ES-I3 (cell line): ENCODE results near the gene GALNT9.
"Not testable (repeated sequence)": the region's sequence is repeated elsewhere in the genome, so short reads cannot be mapped to it uniquely, and the experiment has no call there.

Experiments
- H3K36me3 ChIP-seq: 2 replicates; pipeline ENCODE4 v1.6.1; 2013; ENCODE audit warnings: mild to moderate bottlenecking, low read length, control low read depth, moderate library complexity; ENCODE audit not compliant: insufficient read depth
- H3K4me1 ChIP-seq: 2 replicates; pipeline ENCODE4 v1.6.1; 2013; ENCODE audit warnings: mild to moderate bottlenecking, control low read depth, low read length; ENCODE audit not compliant: insufficient read depth
- H3K9ac ChIP-seq: 2 replicates; pipeline ENCODE4 v1.6.1; 2013; ENCODE audit warnings: low read depth, mild to moderate bottlenecking, low read length, moderate library complexity
- H3K9me3 ChIP-seq: 2 replicates; pipeline ENCODE4 v1.6.1; 2013; ENCODE audit warnings: mild to moderate bottlenecking, low read length, moderate library complexity; ENCODE audit not compliant: control insufficient read depth, insufficient read depth

GALNT9 gene

GRCh38 chr12:132255642-132256041 lies 73.7 kb downstream of the GALNT9 start:
- Histone ChIP-seq H3K4me1 (peaks cover 6% of the 10 kb centered on the region), H3K9me3 (no peaks in the 10 kb centered on the region), H3K36me3 (no peaks in the 10 kb centered on the region), H3K9ac (no peak overlapping the region)

GRCh38 chr12:132253698-132254480 lies 75.5 kb downstream of the GALNT9 start:
- no peaks in the 10 kb centered on the region for H3K9me3 ChIP-seq
- H3K36me3 ChIP-seq = no peaks in the 10 kb centered on the region
- no peak overlapping the region for H3K9ac ChIP-seq
- peaks cover 6% of the 10 kb centered on the region for H3K4me1 ChIP-seq

- H3K9ac ChIP-seq, H3K36me3 ChIP-seq, H3K9me3 ChIP-seq, H3K4me1 ChIP-seq: not testable (repeated sequence)
Observed at GRCh38 chr12:132252981-132253380, 76.4 kb downstream of the GALNT9 start.

- no peak overlapping the region for H3K9ac ChIP-seq
- no peaks in the 10 kb centered on the region for H3K36me3 ChIP-seq
- H3K4me1 ChIP-seq = peaks cover 6% of the 10 kb centered on the region
- H3K9me3 ChIP-seq = no peaks in the 10 kb centered on the region
Observed at GRCh38 chr12:132251741-132252490, 77.5 kb downstream of the GALNT9 start.

- H3K36me3 ChIP-seq = no peaks in the 10 kb centered on the region
- H3K4me1 ChIP-seq = peaks cover 6% of the 10 kb centered on the region
- H3K9ac ChIP-seq = no peak overlapping the region
- H3K9me3 ChIP-seq = no peaks in the 10 kb centered on the region
Observed at GRCh38 chr12:132251310-132251709, 78.1 kb downstream of the GALNT9 start.

GRCh38 chr12:132250707-132251106 lies 78.7 kb downstream of the GALNT9 start:
- no peak overlapping the region for H3K9ac ChIP-seq
- peaks cover 6% of the 10 kb centered on the region for H3K4me1 ChIP-seq
- H3K9me3 ChIP-seq = no peaks in the 10 kb centered on the region
- H3K36me3 ChIP-seq = no peaks in the 10 kb centered on the region

GRCh38 chr12:132249689-132250478 lies 79.5 kb downstream of the GALNT9 start:
- Histone ChIP-seq H3K9me3 (no peaks in the 10 kb centered on the region), H3K4me1 (no peaks in the 10 kb centered on the region), H3K36me3 (no peaks in the 10 kb centered on the region), H3K9ac (no peak overlapping the region)

GRCh38 chr12:132248453-132249167 lies 80.8 kb downstream of the GALNT9 start:
- H3K36me3 ChIP-seq = no peaks in the 10 kb centered on the region
- no peaks in the 10 kb centered on the region for H3K4me1 ChIP-seq
- no peak overlapping the region for H3K9ac ChIP-seq
- no peaks in the 10 kb centered on the region for H3K9me3 ChIP-seq

- H3K36me3 ChIP-seq = no peaks in the 10 kb centered on the region
- no peaks in the 10 kb centered on the region for H3K9me3 ChIP-seq
- no peak overlapping the region for H3K9ac ChIP-seq
- H3K4me1 ChIP-seq = no peaks in the 10 kb centered on the region
Observed at GRCh38 chr12:132247718-132248452, 81.5 kb downstream of the GALNT9 start.

GRCh38 chr12:132246997-132247717 lies 82.2 kb downstream of the GALNT9 start:
- Histone ChIP-seq H3K9ac (no peak overlapping the region), H3K9me3 (no peaks in the 10 kb centered on the region), H3K36me3 (no peaks in the 10 kb centered on the region), H3K4me1 (no peaks in the 10 kb centered on the region)

GRCh38 chr12:132245521-132246101 lies 83.8 kb downstream of the GALNT9 start:
- H3K36me3 ChIP-seq = no peaks in the 10 kb centered on the region
- no peaks in the 10 kb centered on the region for H3K9me3 ChIP-seq
- no peak overlapping the region for H3K9ac ChIP-seq
- H3K4me1 ChIP-seq = no peaks in the 10 kb centered on the region

GRCh38 chr12:132244724-132245295 lies 84.6 kb downstream of the GALNT9 start:
- H3K9ac ChIP-seq = no peak overlapping the region
- no peaks in the 10 kb centered on the region for H3K4me1 ChIP-seq
- H3K36me3 ChIP-seq = no peaks in the 10 kb centered on the region
- H3K9me3 ChIP-seq = no peaks in the 10 kb centered on the region
